ENCODE results near the gene OBSL1.

DNA sequence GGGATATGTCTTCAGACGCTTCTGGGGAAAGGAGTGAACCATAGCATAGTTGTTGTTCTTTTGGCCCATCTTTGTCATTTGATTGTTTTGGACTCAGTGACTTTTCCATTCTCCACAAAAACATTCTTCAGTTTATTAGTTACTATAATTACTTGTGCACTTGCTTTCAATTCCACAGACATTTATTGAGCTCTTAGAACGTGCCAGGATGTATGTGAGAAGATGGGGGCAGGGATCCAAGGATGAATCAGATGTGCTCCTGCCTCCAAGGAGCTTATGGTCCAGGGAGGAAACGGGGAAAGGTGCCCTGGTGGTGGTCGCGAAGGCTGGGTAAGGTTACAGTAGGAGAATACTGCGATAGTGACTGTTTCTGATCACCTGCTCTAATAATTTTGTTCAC lies 49.2 kb upstream of the OBSL1 start:
- TF ChIP-seq, protein P1, sequence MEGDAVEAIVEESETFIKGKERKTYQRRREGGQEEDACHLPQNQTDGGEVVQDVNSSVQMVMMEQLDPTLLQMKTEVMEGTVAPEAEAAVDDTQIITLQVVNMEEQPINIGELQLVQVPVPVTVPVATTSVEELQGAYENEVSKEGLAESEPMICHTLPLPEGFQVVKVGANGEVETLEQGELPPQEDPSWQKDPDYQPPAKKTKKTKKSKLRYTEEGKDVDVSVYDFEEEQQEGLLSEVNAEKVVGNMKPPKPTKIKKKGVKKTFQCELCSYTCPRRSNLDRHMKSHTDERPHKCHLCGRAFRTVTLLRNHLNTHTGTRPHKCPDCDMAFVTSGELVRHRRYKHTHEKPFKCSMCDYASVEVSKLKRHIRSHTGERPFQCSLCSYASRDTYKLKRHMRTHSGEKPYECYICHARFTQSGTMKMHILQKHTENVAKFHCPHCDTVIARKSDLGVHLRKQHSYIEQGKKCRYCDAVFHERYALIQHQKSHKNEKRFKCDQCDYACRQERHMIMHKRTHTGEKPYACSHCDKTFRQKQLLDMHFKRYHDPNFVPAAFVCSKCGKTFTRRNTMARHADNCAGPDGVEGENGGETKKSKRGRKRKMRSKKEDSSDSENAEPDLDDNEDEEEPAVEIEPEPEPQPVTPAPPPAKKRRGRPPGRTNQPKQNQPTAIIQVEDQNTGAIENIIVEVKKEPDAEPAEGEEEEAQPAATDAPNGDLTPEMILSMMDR (IDR thresholded peaks at IDR 0.05) = no peak
- no peak for TF ChIP-seq ZFX (IDR thresholded peaks at IDR 0.05; ENCODE audit: borderline replicate concordance)
